ENCODE data around the gene ATG16L2. TPM values are rescaled to one million over a fixed set of nuclear protein-coding genes. Genes with fewer than 3 reads are reported as not detected.

ATG16L2 gene
- total RNA-seq, 1 experiment from 2014 or later: 17.3 TPM

- no peak overlapping the region for H3K14ac ChIP-seq (ENCODE audit: insufficient read depth, low read length)
- H2BK15ac ChIP-seq (ENCODE audit: low read depth, low read length): no peak overlapping the region
- H3K27me3 Mint-ChIP-seq (ENCODE audit: low read depth): peaks cover 4% of the 10 kb centered on the region; the same call in 1 of the 2 replicates
- H4K5ac ChIP-seq (ENCODE audit: insufficient read length, low read depth, low read length): no peak overlapping the region
- peak; percentile 98 for TF ChIP-seq CTCF (conservative IDR thresholded peaks at IDR 0.05)
- no peak overlapping the region for H2AK5ac ChIP-seq (ENCODE audit: insufficient read length, low read length)
- peak; percentile 88 for DNase-seq
- no peaks in the 10 kb centered on the region for H3K9me3 Mint-ChIP-seq
- WGBS (ENCODE audit: extremely low coverage, insufficient read length, low lambda C conversion rate): no CpG with 5 or more reads among the region's 13 CpGs
- no peaks in the 10 kb centered on the region for H3K79me2 ChIP-seq (ENCODE audit: insufficient read depth, low read length)
- H3K56ac ChIP-seq (ENCODE audit: insufficient read length, low read depth, low read length): no peak overlapping the region
- H3K9me3 ChIP-seq (ENCODE audit: control insufficient read depth, low read depth, low read length): no peaks in the 10 kb centered on the region
- H3K23me2 ChIP-seq (ENCODE audit: insufficient read length, low read depth, low read length, poor library complexity, severe bottlenecking): no peaks in the 10 kb centered on the region
- no peak overlapping the region for H3T11ph ChIP-seq (ENCODE audit: low read length)
- H3K27me3 ChIP-seq (ENCODE audit: insufficient read depth, low read length): no peaks in the 10 kb centered on the region
- no peak overlapping the region for H4K8ac ChIP-seq (replicated peaks; ENCODE audit: insufficient read length, low read depth, low read length)
- H3K4me2 ChIP-seq (ENCODE audit: insufficient read depth, insufficient read length, low read length): no peak overlapping the region
- no peaks in the 10 kb centered on the region for H3K4me1 ChIP-seq (ENCODE audit: insufficient read depth, low read length)
- no peak overlapping the region for H3K4me3 Mint-ChIP-seq
- no peak overlapping the region for H2BK12ac ChIP-seq (ENCODE audit: insufficient read length, low read depth, low read length)
- H3K27ac Mint-ChIP-seq: peak overlapping the region in 1 of 3 experiments; percentile 28; a peak in 2 of 7 replicates
- no peaks in the 10 kb centered on the region for H4K20me1 ChIP-seq (ENCODE audit: control insufficient read depth, insufficient read depth, insufficient read length)
- no peak overlapping the region for H3K18ac ChIP-seq (ENCODE audit: insufficient read length, low read depth, low read length)
- no peak overlapping the region for H3K9ac ChIP-seq (ENCODE audit: extremely low read depth, insufficient read length, low read length)
- no peak overlapping the region for H2BK120ac ChIP-seq (ENCODE audit: low read depth, low read length, poor library complexity, severe bottlenecking)
- H3K23ac ChIP-seq (ENCODE audit: insufficient read length, low read depth, low read length): no peak overlapping the region
- H4K91ac ChIP-seq (ENCODE audit: insufficient read length, low read depth, low read length): no peak overlapping the region
- no peak overlapping the region for H3K27ac ChIP-seq (ENCODE audit: insufficient read length, low read depth, low read length)
- no peak overlapping the region for H2BK5ac ChIP-seq (ENCODE audit: insufficient read length, low read length)
- H2AFZ ChIP-seq (ENCODE audit: low read length): no peak overlapping the region
- H3K79me1 ChIP-seq (ENCODE audit: insufficient read depth, low read depth, low read length, poor library complexity, severe bottlenecking): no peaks in the 10 kb centered on the region
- peaks cover 9% of the 10 kb centered on the region in 2 experiments for H3K4me1 Mint-ChIP-seq
- H3K4ac ChIP-seq (ENCODE audit: low read depth, low read length): no peak overlapping the region
- H3K36me3 Mint-ChIP-seq (ENCODE audit: insufficient read depth in 1 of 3, low read depth in 3 of 3): peaks cover 0 to 2% (median 0%) of the 10 kb centered on the region in 3 experiments; a peak in 2 of 7 replicates
- H2BK20ac ChIP-seq (ENCODE audit: low read depth, low read length, poor library complexity, severe bottlenecking): no peak overlapping the region
These were observed 17.5 kb downstream of the ATG16L2 start for GRCh38 chr11:72831521-72832300.
